GM18520 (cell line): Measurements from ENCODE around the gene ENPEP.

Experiments used
- ATAC-seq: cut with Tn5 transposase; IDR thresholded peaks from one replicate; pipeline ENCODE4 v1.9.1; 2021; ENCODE audit not compliant: unreplicated experiment

Gene ENPEP

DNA sequence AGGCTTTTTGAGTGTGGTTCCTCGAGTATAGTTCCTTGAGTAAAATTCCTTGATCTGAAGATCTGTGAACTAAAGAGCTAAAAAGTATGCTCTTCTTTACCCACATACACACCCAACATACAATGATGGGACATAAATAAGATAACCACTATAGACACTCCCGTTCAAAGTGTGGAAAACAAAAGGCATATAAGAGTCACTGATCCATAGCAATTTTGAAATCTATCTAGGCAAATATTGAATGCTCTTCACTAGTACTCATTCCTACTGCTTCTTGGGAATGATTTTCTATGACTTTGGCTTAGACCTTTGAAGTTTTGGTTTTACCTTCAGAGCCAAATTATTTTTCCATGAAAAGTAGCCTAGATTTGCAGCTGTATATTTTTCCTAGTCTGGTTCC is 120.5 kb downstream of the ENPEP start:
- no peak for ATAC-seq

- no peak for ATAC-seq
These were observed 121.6 kb downstream of the ENPEP start for GRCh38 chr4:110597582-110597981.

DNA sequence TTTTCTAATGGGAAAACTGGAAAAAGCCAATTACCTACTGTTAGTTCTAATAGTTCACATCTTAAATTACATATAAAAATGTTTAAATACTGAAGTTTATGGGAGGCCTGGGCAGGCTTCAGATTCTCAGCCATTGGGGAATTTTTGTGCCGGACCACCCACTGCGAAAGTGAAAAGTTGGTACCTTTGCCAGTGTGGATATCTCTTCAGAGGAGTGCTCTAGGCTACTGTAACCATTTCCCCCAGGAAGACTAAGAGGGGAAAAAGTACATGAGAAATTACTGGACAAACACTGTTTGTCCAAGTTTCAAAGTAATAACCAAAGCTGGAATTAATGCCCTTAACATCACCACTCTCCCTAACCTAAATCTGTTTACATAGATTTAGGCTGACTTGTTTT is 126.1 kb downstream of the ENPEP start:
- ATAC-seq = no peak

DNA sequence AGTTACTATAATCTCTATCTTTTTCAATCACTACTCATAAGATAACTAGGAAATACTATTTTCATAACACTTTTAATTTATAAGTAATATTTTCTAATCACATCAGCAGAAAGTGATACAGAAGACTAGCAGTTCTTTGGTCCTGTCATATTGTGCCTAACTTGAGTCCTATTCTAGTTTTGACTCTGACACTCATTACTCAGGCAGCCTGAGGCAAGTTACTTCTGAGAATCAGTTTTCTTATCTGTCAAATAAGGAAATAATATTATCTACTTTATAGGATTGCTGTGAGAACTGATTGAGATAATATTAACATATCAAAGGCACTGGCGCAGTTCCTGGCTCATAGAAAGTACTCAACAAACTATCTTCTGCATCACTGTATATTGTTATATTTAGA is 129.1 kb downstream of the ENPEP start:
- ATAC-seq = no peak

DNA sequence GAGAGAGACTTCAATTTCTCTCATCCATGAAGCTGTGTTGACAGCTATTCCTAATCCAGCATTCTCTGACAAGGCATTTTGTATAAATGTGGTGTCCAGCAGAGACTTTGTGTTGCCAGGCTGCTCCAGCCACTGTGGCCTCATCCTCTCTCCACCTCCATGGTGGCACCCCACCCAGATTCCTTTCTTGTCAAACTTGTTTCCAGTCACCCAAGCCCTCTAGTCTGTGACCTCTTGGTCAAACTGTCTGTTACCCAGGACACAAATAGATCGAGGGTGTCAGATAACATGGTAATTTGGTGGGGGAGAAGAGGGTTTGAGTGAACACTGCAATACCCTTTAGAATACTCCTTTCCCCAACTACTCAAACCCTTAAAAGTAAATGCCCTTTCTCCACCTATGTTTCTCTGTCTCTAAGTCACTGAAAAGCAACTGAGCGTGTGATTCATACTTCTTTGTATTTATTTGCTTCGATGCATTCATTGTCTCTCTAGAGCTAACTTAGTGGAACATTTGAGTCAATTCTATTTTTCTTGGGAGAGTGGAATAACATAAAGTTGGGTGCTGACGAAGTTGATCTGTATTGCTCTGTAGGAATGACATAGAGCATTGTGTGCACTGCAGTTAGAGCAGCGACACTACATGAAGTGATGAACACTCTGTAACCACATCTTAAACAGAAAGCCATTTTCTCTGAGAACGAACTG is 133.2 kb downstream of the ENPEP start:
- ATAC-seq = no peak

GRCh38 chr4:110610620-110610939 is 134.6 kb downstream of the ENPEP start:
- no peak for ATAC-seq

DNA sequence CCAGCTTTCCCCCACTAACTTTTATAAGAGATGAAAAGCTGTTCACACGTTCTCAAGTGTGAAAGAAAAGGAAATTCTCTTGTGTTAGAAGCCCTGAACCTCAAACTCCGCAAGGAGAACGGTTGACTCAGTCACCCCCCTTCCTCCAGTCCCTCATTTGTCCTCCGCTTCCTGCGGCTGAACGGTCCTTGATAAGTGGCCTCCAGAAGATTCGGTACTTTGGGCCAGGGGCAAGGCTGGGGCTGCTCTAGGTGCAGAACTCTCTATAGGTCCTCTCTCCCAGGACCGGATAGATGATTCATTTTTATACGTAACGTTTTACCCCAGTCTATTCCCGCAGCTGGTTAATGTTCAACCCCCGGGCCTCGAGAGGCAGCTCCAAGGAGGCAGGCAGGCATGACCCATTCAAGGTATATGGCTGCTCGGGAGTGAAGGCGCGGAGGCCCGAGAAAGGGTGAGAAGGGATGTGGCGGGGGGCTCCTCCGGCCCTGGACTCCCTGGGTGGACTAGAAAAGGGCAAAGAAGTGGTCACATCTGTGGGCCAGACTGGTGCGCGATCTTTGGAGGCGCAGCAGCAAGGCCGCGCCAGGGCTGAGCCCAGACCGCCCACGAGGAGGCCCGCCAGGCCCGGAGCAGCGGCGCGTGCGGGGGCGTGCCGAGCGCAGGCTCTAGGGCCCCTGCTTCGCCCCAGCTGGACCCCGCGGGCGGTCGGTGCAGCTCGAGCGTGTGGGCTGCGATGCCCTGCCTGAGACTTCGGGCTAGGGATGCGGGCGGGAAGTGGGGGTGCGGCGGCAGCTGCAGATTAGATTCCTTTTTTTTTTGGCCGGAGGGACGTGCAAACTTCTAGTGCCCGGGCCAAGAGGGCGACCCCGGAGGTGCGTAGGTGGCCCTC is 135.2 kb downstream of the ENPEP start:
- peak; percentile 64 for ATAC-seq

DNA sequence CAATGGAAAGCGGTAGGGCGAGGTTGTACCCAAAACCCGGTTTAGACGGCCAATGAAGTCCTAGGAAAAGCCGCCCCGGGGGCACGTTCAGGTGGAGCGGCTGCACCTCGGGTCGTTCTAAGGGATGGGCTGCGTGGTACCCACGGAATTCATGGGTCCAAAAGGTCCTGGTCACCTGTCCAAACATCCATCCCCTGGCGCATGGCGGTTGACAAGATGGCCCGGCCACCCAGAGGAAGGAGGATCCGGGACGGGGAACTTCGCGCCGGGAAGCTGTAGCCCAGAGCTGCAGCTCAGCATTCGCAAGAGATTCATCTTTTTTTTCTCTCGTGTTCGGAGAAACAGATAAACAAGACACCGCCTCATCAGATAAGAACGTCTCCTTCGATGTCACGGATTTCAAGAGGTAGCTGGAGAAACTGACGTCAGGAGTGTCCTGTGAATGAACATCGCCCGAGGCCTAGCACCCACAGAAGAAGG is 136.1 kb downstream of the ENPEP start:
- no peak for ATAC-seq

DNA sequence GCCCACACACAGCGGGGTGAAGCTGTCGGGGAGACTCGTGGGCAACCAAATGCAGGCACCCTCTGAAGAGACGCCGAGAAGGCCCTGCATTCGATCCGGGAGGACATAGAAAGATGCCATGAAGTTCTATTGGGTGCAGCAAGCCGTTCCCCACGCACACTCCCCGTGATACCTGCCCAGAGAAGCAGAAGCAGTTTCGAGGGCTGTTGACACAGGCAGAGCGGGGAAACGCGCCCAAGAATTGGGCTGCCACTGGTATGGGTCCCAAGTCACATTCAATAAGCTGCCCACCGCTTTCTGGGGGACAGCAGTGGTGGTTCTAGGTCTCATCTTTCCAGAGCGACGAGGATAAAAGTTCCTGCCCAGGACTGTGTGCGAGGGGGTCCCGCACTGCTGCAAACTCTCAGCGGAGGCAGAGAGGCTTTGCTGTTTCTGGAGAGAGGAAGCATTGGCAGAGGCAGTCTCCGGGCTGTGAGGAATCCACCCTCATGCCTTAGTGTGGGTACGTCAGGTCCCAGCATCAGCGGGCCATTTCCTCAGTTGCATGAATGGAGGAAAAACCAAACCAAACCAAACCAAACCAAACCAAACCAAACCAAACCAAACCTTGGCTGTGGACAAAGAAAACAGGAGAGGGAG is 136.8 kb downstream of the ENPEP start:
- ATAC-seq = no peak

DNA sequence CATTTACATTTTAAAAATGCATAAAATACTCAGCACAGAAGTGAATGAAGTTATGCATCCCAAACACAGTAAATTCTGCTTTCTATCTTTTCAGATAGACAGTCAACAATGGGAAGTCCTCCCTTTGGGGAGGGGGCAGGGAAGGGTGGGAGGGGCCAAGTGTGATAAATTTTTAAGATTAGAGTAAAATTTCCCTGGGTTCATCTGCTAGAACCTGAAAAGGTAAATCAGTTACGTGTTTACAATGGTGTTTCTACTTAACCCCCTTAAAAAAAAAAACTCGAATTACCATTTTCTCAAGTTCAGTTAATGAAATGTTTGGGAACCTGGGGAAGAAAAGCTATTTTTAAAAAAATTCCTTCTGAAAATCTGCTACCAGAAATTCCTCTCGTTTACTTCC is 137.8 kb downstream of the ENPEP start:
- ATAC-seq = no peak

GRCh38 chr4:110614173-110614963 is 138.4 kb downstream of the ENPEP start:
- no peak for ATAC-seq
